ENCODE data around the gene KRTAP10-11. TPM values are rescaled to one million over a fixed set of nuclear protein-coding genes. Genes with fewer than 3 reads are reported as not detected.

Gene KRTAP10-11
- total RNA-seq, 1 donor from 2014 or later: not detected

GRCh38 chr21:44614961-44615391 lies 31.2 kb upstream of the KRTAP10-11 start:
- no peak overlapping the region for H3K4me3 ChIP-seq
- H3K27me3 ChIP-seq: no peaks in the 10 kb centered on the region
- ATAC-seq (no peak), DNase-seq (peak; percentile 59)
- intact Hi-C loops (cut with DNase I): no loop called here
- no peaks in the 10 kb centered on the region for H3K36me3 ChIP-seq
- no peak for TF ChIP-seq CTCF (IDR thresholded peaks at IDR 0.05)
- peaks cover 4% of the 10 kb centered on the region for H3K9me3 ChIP-seq
- H3K4me1 ChIP-seq: no peaks in the 10 kb centered on the region
- H3K27ac ChIP-seq: no peak overlapping the region

GRCh38 chr21:44615466-44615865 lies 30.7 kb upstream of the KRTAP10-11 start:
- H3K4me3 ChIP-seq: no peak overlapping the region
- no peaks in the 10 kb centered on the region for H3K36me3 ChIP-seq
- no peaks in the 10 kb centered on the region for H3K27me3 ChIP-seq
- TF ChIP-seq CTCF (IDR thresholded peaks at IDR 0.05): no peak
- peaks cover under 1% of the 10 kb centered on the region for H3K9me3 ChIP-seq
- intact Hi-C loops (cut with DNase I): no loop called here
- DNase-seq (no peak), ATAC-seq (no peak)
- no peak overlapping the region for H3K27ac ChIP-seq
- no peaks in the 10 kb centered on the region for H3K4me1 ChIP-seq

GRCh38 chr21:44615911-44616590 lies 30.2 kb upstream of the KRTAP10-11 start:
- intact Hi-C loops (cut with DNase I): no loop called here
- H3K27ac ChIP-seq: no peak overlapping the region
- H3K9me3 ChIP-seq: no peaks in the 10 kb centered on the region
- ATAC-seq: no peak
- no peak overlapping the region for H3K4me3 ChIP-seq
- TF ChIP-seq CTCF (IDR thresholded peaks at IDR 0.05): no peak
- peak; percentile 54 for DNase-seq
- H3K27me3 ChIP-seq: no peaks in the 10 kb centered on the region
- H3K4me1 ChIP-seq: no peaks in the 10 kb centered on the region
- no peaks in the 10 kb centered on the region for H3K36me3 ChIP-seq

- Histone ChIP-seq H3K36me3 (no peaks in the 10 kb centered on the region), H3K4me3 (no peak overlapping the region), H3K4me1 (no peaks in the 10 kb centered on the region), H3K9me3 (no peaks in the 10 kb centered on the region), H3K27me3 (no peaks in the 10 kb centered on the region), H3K27ac (no peak overlapping the region)
- DNase-seq (no peak), ATAC-seq (no peak)
- no peak for TF ChIP-seq CTCF (IDR thresholded peaks at IDR 0.05)
- intact Hi-C loops (cut with DNase I): no loop called here
These were observed 29.7 kb upstream of the KRTAP10-11 start for GRCh38 chr21:44616591-44616926.

GRCh38 chr21:44617071-44617501 lies 29.1 kb upstream of the KRTAP10-11 start:
- Histone ChIP-seq H3K36me3 (no peaks in the 10 kb centered on the region), H3K27ac (no peak overlapping the region), H3K9me3 (no peaks in the 10 kb centered on the region), H3K4me3 (no peak overlapping the region), H3K4me1 (no peaks in the 10 kb centered on the region), H3K27me3 (no peaks in the 10 kb centered on the region)
- peak; percentile 51 for DNase-seq
- intact Hi-C loops (cut with DNase I): no loop called here
- TF ChIP-seq CTCF (IDR thresholded peaks at IDR 0.05): no peak
- no peak for ATAC-seq

GRCh38 chr21:44618504-44618903 lies 27.7 kb upstream of the KRTAP10-11 start:
- Histone ChIP-seq H3K27ac (no peak overlapping the region), H3K36me3 (no peaks in the 10 kb centered on the region), H3K9me3 (peaks cover 5% of the 10 kb centered on the region), H3K4me3 (no peak overlapping the region), H3K4me1 (no peaks in the 10 kb centered on the region), H3K27me3 (no peaks in the 10 kb centered on the region)
- TF ChIP-seq CTCF (IDR thresholded peaks at IDR 0.05): peak; percentile 23
- DNase-seq (peak; percentile 64), ATAC-seq (peak; percentile 79)
- intact Hi-C loops (cut with DNase I): no loop called here

Data from upper lobe of right lung (tissue), 1 donor.